MM.1S (cell line): ENCODE measurements around the gene NRAP.
A peak's percentile ranks its signal among the peaks of the same experiment; 100 is the strongest.

ENCODE experiments used
- DNase-seq: peaks from one replicate; pipeline ENCODE4 v3.0.0-alpha.2; 2015
- H2AFZ ChIP-seq: fragments of 300-600 bp; sonication (generic); 2 replicates; pipeline ENCODE4 v1.6.0; 2016; ENCODE audit warnings: antibody characterized with exemption, low read length
- H3F3A ChIP-seq: fragments of 300-600 bp; sonication (generic); 2 replicates; pipeline ENCODE4 v1.6.1; 2016; ENCODE audit warnings: mild to moderate bottlenecking, antibody characterized with exemption, low read length, moderate library complexity, mixed read lengths; ENCODE audit not compliant: insufficient read depth
- H3K27ac ChIP-seq: fragments of 300-600 bp; sonication (generic); 2 replicates; pipeline ENCODE4 v1.5.1; 2016; ENCODE audit warnings: mild to moderate bottlenecking, low read length
- H3K27me3 ChIP-seq: fragments of 300-600 bp; sonication (generic); replicated peaks from 2 replicates; pipeline ENCODE4 v1.6.0; 2016; ENCODE audit warnings: low read length; ENCODE audit not compliant: insufficient read depth
- H3K36me3 ChIP-seq: fragments of 300-600 bp; sonication (generic); replicated peaks from 2 replicates; pipeline ENCODE4 v1.6.1; 2016; ENCODE audit warnings: mild to moderate bottlenecking, low read length, mixed read lengths; ENCODE audit not compliant: insufficient read depth
- H3K4me1 ChIP-seq: fragments of 300-600 bp; sonication (generic); 2 replicates; pipeline ENCODE4 v1.6.1; 2016; ENCODE audit warnings: low read length, mixed read lengths
- H3K4me2 ChIP-seq: fragments of 300-600 bp; sonication (generic); 2 replicates; pipeline ENCODE4 v1.6.0; 2016; ENCODE audit warnings: low read depth, low read length
- H3K4me3 ChIP-seq: fragments of 300-600 bp; sonication (generic); 2 replicates; pipeline ENCODE4 v1.5.1; 2016; ENCODE audit warnings: low read length, mixed read lengths
- H3K79me2 ChIP-seq: fragments of 300-600 bp; sonication (generic); 2 replicates; pipeline ENCODE4 v1.6.1; 2016; ENCODE audit warnings: mixed run types, low read length, mixed read lengths
- H3K9ac ChIP-seq: fragments of 300-600 bp; sonication (generic); 2 replicates; pipeline ENCODE4 v1.6.1; 2016; ENCODE audit warnings: low read length, mixed read lengths
- H3K9me2 ChIP-seq: fragments of 300-600 bp; sonication (generic); replicated peaks from 2 replicates; pipeline ENCODE4 v1.6.1; 2016; ENCODE audit warnings: mild to moderate bottlenecking, low read length, mixed read lengths; ENCODE audit not compliant: insufficient read depth
- H3K9me3 ChIP-seq: fragments of 300-600 bp; sonication (generic); replicated peaks from 2 replicates; pipeline ENCODE4 v1.6.1; 2016; ENCODE audit warnings: mild to moderate bottlenecking, low read length, mixed read lengths; ENCODE audit not compliant: insufficient read depth
- H4K20me1 ChIP-seq: fragments of 300-600 bp; sonication (generic); 2 replicates; pipeline ENCODE4 v1.6.1; 2016; ENCODE audit warnings: mild to moderate bottlenecking, low read length, moderate library complexity, mixed read lengths; ENCODE audit not compliant: insufficient read depth
- CTCF ChIP-seq: fragments of 300-600 bp; sonication (generic); IDR thresholded peaks from 2 replicates; pipeline ENCODE4 v1.5.1; 2016; ENCODE audit warnings: antibody characterized with exemption, low read length, mixed read lengths
- EZH2 ChIP-seq: fragments of 300-600 bp; sonication (generic); optimal IDR thresholded peaks from 2 replicates; pipeline ENCODE3; 2017; ENCODE audit warnings: low read depth, mild to moderate bottlenecking, antibody characterized with exemption, low read length, mixed read lengths
- EZH2phosphoT487 ChIP-seq: fragments of 300-600 bp; sonication (generic); IDR thresholded peaks from 2 replicates; pipeline ENCODE4 v1.6.1; 2018; ENCODE audit warnings: antibody characterized with exemption, low read length

The NRAP gene

DNA sequence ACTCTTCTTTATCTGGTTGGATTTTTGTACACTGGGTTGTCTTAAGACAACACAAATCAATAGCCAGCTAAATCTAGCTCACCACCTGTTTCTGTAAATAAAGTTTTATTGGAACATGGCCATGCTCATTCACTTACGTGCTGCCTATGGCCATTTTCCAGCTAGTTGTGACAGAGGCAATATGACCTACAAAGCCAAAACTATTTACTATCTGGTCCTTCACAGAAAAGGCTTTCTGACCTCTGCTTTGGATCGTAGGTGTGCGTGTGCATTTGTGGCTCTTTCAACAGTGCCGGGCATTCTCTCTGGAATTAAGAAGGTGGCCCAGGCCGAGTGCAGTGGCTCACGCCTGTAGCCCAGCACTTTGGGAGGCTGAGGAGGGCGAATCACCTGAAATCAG lies 45.5 kb downstream of the NRAP start:
- Histone ChIP-seq H3F3A (no peaks in the 10 kb centered on the region), H3K9me3 (no peaks in the 10 kb centered on the region), H3K27me3 (no peaks in the 10 kb centered on the region), H3K4me1 (no peaks in the 10 kb centered on the region), H3K9me2 (no peaks in the 10 kb centered on the region), H4K20me1 (no peaks in the 10 kb centered on the region), H3K4me2 (no peak overlapping the region), H3K36me3 (no peaks in the 10 kb centered on the region), H3K27ac (no peak overlapping the region), H2AFZ (no peak overlapping the region), H3K79me2 (no peaks in the 10 kb centered on the region), H3K4me3 (no peak overlapping the region), H3K9ac (no peak overlapping the region)
- TF ChIP-seq EZH2 (no peak), EZH2phosphoT487 (no peak), CTCF (no peak)
- no peak for DNase-seq

DNA sequence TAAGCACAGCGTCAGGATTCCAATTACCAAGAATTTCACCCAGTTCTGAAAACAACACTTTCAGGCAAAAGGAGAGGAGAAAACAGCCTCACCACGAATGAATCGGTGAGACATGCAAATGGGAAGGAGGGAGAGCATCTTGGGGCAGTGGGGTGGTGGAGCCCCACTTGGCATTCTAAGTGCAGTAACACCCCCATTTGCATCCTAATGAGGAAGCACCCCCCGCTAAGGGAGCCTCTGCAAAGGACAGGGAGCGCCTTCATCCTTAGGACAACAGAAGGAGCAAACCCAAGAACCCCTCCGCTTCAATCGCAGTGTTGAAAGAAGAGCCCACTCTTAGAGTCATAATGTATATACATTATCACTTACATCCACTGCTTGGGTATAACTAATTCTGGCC lies 46.8 kb downstream of the NRAP start:
- no peak overlapping the region for H3K27ac ChIP-seq
- no peaks in the 10 kb centered on the region for H3K79me2 ChIP-seq
- DNase-seq: no peak
- no peaks in the 10 kb centered on the region for H3K36me3 ChIP-seq
- H3K4me2 ChIP-seq: no peak overlapping the region
- no peaks in the 10 kb centered on the region for H4K20me1 ChIP-seq
- H3K4me3 ChIP-seq: no peak overlapping the region
- TF ChIP-seq CTCF (no peak), EZH2phosphoT487 (no peak), EZH2 (no peak)
- H3K27me3 ChIP-seq: no peaks in the 10 kb centered on the region
- H3K9ac ChIP-seq: no peak overlapping the region
- no peaks in the 10 kb centered on the region for H3K4me1 ChIP-seq
- H2AFZ ChIP-seq: no peak overlapping the region
- no peaks in the 10 kb centered on the region for H3K9me3 ChIP-seq
- no peaks in the 10 kb centered on the region for H3F3A ChIP-seq
- H3K9me2 ChIP-seq: no peaks in the 10 kb centered on the region

DNA sequence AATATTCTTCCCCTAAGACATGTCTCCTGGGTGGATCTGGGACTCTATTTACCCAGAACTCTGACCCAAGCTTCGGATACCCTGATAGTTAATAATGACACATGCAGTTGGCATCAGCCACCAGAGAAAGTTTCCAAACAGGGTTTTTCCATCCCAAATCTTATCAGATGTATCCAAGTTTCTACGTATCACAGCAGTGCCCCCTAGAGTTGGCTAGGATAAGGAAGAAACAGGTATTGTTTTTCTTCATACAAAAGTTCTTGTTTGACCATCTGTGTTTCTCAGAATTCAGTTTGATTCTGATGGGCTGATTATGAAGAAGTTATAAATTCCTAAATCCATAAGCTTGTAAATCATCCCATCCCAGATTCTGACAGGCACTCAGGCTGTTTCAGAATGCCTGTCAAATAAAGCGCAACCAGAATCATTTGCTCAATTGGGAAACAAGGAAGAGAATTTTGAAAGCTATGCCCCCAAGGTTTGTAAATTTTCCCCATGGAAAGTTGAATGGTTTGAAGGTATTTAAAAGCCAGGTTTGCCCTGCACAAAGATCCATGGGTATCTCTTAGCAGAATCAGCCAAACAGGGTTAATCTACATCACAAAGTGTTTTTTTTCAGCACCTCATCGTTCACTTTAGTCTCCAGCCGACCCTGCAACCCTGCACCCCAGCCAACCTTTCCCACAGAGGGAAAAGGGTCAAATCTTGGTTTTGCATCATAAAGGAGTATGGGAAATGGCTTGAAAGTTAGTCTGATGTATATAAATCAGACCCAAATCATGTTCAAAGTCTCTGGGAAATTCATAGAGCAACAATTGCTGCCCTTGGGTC lies 47.4 kb downstream of the NRAP start:
- H2AFZ ChIP-seq: no peak overlapping the region
- no peaks in the 10 kb centered on the region for H3K4me1 ChIP-seq
- no peak overlapping the region for H3K4me3 ChIP-seq
- TF ChIP-seq CTCF: peak; percentile 22; the same call in 1 of the 2 replicates
- no peak for TF ChIP-seq EZH2phosphoT487
- H4K20me1 ChIP-seq: no peaks in the 10 kb centered on the region
- no peak overlapping the region for H3K27ac ChIP-seq
- no peaks in the 10 kb centered on the region for H3F3A ChIP-seq
- no peaks in the 10 kb centered on the region for H3K27me3 ChIP-seq
- no peaks in the 10 kb centered on the region for H3K9me2 ChIP-seq
- H3K79me2 ChIP-seq: no peaks in the 10 kb centered on the region
- no peak overlapping the region for H3K4me2 ChIP-seq
- H3K9me3 ChIP-seq: no peaks in the 10 kb centered on the region
- no peak overlapping the region for H3K9ac ChIP-seq
- H3K36me3 ChIP-seq: no peaks in the 10 kb centered on the region
- no peak for DNase-seq
